C4-2B (cell line): ENCODE measurements around the gene MTMR12.

Experiments
- ZFX ChIP-seq: fragments of 450-650 bp; IDR thresholded peaks from 2 replicates; pipeline ENCODE4 v1.6.1; 2017
- TF ChIP-seq, protein P1 (sequence below): fragments of 450-650 bp; conservative IDR thresholded peaks from 2 replicates; pipeline ENCODE4 v1.5.1; 2017; ENCODE audit warnings: mild to moderate bottlenecking

DNA sequence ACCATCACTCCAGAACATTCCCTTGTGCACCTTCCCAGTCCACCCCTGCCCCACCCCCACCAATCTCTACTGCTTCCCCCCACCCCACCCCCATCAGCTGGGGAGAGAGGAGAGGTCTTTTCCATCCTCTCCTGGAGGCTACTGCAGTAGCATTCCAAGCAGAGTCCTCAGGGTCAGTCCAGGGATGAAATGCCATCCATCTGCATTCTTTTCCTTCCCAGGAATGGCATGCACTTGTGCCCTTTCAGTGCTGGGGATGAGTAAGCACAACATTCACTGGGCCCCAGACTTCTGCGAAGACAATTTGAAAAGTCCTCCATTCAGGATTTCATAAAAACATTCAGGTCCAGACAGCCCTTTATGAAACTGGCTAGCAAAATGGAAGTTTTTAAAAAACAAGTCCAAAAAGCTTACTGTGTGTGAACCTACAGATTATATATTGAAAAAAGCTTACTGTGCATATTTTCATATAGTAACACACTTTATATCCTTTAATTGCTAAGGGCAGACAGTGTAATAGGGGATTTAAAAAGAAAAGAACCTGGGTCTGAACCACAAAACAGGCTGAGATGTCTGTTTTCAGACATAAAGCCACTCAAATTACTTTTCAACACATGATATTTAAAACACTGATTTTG, 88.6 kb downstream of the MTMR12 start:
- TF ChIP-seq ZFX: no peak
- TF ChIP-seq, protein P1, sequence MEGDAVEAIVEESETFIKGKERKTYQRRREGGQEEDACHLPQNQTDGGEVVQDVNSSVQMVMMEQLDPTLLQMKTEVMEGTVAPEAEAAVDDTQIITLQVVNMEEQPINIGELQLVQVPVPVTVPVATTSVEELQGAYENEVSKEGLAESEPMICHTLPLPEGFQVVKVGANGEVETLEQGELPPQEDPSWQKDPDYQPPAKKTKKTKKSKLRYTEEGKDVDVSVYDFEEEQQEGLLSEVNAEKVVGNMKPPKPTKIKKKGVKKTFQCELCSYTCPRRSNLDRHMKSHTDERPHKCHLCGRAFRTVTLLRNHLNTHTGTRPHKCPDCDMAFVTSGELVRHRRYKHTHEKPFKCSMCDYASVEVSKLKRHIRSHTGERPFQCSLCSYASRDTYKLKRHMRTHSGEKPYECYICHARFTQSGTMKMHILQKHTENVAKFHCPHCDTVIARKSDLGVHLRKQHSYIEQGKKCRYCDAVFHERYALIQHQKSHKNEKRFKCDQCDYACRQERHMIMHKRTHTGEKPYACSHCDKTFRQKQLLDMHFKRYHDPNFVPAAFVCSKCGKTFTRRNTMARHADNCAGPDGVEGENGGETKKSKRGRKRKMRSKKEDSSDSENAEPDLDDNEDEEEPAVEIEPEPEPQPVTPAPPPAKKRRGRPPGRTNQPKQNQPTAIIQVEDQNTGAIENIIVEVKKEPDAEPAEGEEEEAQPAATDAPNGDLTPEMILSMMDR: no peak
